Muscle of arm (tissue), 14 donors: Measurements from ENCODE around the gene MYOZ2. TPM values are rescaled to one million over a fixed set of nuclear protein-coding genes. Genes with fewer than 3 reads are reported as not detected.

Experiments used
- DNase-seq: peaks from one replicate; pipeline ENCODE4 v3.0.0-alpha.2; 2013
- long read RNA-seq, 11 donors: transcript quantifications; one replicate each; lab custom pipeline, GENCODE V29; 2026
- polyA plus RNA-seq, 12 donors: library from polyadenylated mRNA; unstranded; fragments of 120-200 nt; gene quantifications; one replicate each; pipeline ENCODE4 v1.2.1, GENCODE V29; 2013; ENCODE audit not compliant: insufficient read length in 12 of 12

MYOZ2 gene
- polyA plus RNA-seq: 100 to 1,000 TPM in 11 of 12 donors, not detected in 1; 103 to 366 (median 300) TPM
- long read RNA-seq, donor 1: 0 reads
- long read RNA-seq, donor 2, transcript MYOZ2-201 (6 exons, 2,597 nt): major isoform, 324 of 443 reads
- long read RNA-seq, donor 2, partial matches to known transcripts: 119 of 443 reads
- long read RNA-seq, donor 2, other reads (novel, unspliced or antisense): 0 of 443 reads
- long read RNA-seq, donor 3, transcript MYOZ2-201 (6 exons, 2,597 nt): major isoform, 132 of 178 reads
- long read RNA-seq, donor 3, partial matches to known transcripts: 46 of 178 reads
- long read RNA-seq, donor 3, other reads (novel, unspliced or antisense): 0 of 178 reads
- long read RNA-seq, donor 4, transcript MYOZ2-201 (6 exons, 2,597 nt): major isoform, 128 of 184 reads
- long read RNA-seq, donor 4, partial matches to known transcripts: 56 of 184 reads
- long read RNA-seq, donor 4, other reads (novel, unspliced or antisense): 0 of 184 reads
- long read RNA-seq, donor 5, transcript MYOZ2-201 (6 exons, 2,597 nt): major isoform, 292 of 377 reads
- long read RNA-seq, donor 5, partial matches to known transcripts: 85 of 377 reads
- long read RNA-seq, donor 5, other reads (novel, unspliced or antisense): 0 of 377 reads
- long read RNA-seq, donor 6, transcript MYOZ2-201 (6 exons, 2,597 nt): major isoform, 157 of 235 reads
- long read RNA-seq, donor 6, partial matches to known transcripts: 78 of 235 reads
- long read RNA-seq, donor 6, other reads (novel, unspliced or antisense): 0 of 235 reads
- long read RNA-seq, donor 7, transcript MYOZ2-201 (6 exons, 2,597 nt): major isoform, 93 of 140 reads
- long read RNA-seq, donor 7, partial matches to known transcripts: 47 of 140 reads
- long read RNA-seq, donor 7, other reads (novel, unspliced or antisense): 0 of 140 reads
- long read RNA-seq, donor 8, transcript MYOZ2-201 (6 exons, 2,597 nt): major isoform, 253 of 343 reads
- long read RNA-seq, donor 8, partial matches to known transcripts: 90 of 343 reads
- long read RNA-seq, donor 8, other reads (novel, unspliced or antisense): 0 of 343 reads
- long read RNA-seq, donor 9, transcript MYOZ2-201 (6 exons, 2,597 nt): major isoform, 71 of 156 reads
- long read RNA-seq, donor 9, partial matches to known transcripts: 85 of 156 reads
- long read RNA-seq, donor 9, other reads (novel, unspliced or antisense): 0 of 156 reads
- long read RNA-seq, donor 10, transcript MYOZ2-201 (6 exons, 2,597 nt): major isoform, 168 of 277 reads
- long read RNA-seq, donor 10, partial matches to known transcripts: 109 of 277 reads
- long read RNA-seq, donor 10, other reads (novel, unspliced or antisense): 0 of 277 reads
- long read RNA-seq, donor 11, transcript MYOZ2-201 (6 exons, 2,597 nt): major isoform, 144 of 215 reads
- long read RNA-seq, donor 11, partial matches to known transcripts: 71 of 215 reads
- long read RNA-seq, donor 11, other reads (novel, unspliced or antisense): 0 of 215 reads

GRCh38 chr4:119135721-119136121 is at the start of gene MYOZ2:
TSS of gene MYOZ2 (plus strand) at chr4:119135832. CDS start at chr4:119136526, 694 bp downstream.
- no peak for DNase-seq

GRCh38 chr4:119087121-119087520 is 48.5 kb upstream of the MYOZ2 start:
- no peak for DNase-seq

DNA sequence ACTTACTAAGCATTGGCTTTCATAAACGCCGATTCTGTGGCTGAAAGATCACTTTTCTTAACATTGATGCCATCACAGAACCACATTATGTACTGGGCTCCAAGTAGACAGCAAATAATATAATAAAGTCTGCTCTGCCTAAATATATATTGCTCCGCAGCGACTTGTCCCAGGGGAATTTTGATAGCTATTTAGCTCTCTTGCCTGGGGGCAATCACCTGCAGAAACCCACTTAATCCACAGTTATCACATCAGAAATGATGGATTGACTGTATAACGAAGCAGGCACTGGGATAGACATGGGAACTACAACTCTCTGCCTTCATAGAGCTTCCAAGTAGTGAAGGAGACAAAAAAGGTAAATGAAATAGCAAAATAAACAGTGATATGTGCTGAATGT is 48.0 kb upstream of the MYOZ2 start:
- no peak for DNase-seq

DNA sequence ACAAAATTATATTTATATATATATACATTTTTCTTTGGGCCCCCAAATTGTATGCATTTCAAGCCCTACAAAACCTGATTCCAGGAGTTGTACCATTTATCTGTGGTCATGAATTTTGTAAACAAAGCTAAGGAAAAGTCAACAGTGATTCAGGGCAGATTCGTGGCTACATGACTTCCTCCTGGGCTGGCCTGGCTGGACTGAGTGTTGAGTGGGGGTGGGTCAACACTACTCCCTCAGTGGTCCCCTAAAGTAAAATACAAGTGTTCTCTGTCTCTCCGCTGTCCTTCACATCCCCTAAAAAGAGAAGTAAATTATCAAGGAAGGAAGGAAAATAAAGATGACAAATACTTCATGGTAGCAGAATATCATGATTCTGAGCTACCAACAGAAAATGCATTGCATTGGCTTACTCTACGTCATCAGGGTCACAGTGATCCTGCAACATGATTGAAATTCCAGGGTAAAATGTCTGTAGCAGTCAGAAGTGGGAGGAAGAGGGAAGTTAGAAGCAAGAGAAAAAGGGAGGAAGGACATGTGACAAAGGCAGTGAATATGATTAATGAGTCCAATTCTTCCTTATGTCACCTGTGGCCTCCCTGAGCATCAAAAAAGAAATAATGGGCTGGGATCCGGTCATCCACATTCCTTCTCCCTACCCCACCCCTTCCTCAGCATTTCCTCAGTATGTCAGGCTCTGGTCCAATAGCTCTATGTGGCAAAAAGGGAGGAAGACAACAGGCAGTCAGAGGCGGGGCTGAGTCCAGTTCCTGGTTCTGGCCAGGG is 42.4 kb upstream of the MYOZ2 start:
- DNase-seq: no peak

DNA sequence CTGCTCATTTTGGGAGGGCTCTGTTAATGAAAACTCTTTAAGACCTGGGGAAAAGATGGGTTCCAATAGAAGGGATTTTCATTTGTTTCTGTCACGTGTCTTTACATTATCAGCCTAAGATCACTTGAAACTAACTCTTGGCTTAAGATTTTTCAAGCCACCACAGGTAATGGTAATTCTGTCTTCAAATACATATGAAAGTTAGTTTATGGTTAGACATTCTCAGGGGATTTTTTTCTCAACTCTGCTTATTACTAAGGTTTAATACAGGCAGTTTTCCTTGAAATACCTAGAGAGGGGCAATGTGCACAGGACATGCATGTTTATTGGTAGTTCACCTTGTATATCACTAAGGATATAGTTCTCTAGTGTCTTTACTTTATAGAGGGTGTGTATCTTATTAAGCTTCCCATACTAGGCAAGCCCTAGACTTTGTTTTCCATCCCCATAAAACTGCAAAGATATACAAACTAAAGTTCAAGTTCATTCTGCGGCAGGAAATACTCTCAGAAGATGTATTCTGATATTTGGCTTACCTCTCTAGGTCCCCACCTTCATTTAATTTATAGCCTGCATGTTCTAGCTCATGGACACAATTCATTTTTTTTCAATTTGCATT is 38.2 kb upstream of the MYOZ2 start:
- DNase-seq: no peak

GRCh38 chr4:119098306-119098705 is 37.3 kb upstream of the MYOZ2 start:
- DNase-seq: no peak

DNA sequence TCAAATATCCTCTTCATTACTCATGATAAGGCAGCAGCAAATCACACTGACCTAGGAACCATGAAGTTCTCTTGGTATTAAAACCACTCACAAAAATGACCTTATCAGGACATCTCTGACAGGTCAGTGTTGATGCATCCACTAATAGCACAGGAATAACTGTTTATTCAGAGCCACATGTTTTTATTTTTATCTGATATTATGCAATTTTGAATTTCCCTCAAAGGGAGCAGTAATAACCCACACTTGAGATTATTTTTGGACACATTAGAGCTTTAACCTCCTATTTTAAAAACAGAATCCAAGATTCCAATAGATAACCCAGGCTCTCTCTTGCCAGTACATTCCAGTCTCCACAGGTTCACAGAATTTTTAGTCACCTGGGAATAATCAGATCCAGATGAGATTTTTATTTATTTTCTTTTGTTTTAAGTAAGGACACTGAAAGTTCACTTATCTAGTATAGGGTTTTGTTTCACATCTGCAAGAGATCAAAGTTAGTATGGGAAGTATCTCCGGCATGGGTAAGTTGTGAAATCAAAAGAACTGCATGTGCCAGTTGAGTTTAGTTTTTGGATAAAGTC is 36.3 kb upstream of the MYOZ2 start:
- DNase-seq: no peak

GRCh38 chr4:119100655-119101054 is 35.0 kb upstream of the MYOZ2 start:
- DNase-seq: no peak

DNA sequence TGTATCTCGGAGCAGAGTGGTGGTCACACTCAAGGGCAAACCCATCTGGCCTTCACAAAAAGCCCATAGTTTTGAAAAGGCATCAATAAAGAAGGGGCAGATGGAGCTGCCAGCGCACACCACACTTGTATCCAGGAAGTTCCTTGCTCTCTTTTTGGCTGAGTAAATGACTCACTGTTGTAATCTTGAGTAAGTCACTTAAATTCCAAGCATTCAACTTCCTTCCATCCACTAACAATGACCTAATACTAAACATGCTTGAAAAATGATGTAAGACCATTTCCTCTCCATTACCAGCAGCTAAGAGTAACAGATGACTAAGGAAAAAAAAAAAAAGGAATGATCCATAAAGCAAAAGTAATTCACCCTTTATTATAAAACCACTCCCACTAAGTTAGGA is 32.4 kb upstream of the MYOZ2 start:
- no peak for DNase-seq

DNA sequence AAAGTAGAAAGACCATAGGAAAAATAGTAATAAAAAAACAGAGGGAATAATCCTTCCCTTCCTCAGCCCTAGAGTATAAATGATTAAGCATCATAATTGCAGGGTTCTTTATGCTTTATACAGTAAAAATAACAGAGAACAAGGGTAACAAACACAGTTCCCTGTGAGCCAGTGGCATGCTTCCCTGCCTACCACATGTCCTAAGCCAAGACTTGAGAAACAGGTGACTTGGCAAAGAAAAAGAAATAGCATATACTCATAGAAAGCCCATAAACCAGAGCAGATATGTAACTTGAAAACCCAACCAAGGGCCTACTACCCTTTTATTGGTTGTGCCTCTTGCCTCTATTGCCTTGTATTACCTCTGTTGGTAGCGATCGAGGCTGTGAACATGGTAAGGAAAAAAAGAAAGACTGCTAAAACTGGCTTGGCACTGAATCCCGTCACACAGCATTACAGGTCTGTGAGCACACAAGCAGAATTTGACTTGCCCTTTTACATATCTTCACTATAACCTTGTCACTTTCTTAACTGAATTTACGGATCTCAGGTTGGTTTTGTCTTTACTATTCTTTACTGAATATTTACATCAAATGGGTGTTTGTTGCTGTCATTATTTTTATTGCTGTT is 30.9 kb upstream of the MYOZ2 start:
- DNase-seq: no peak

GRCh38 chr4:119105605-119106004 is 30.0 kb upstream of the MYOZ2 start:
- no peak for DNase-seq

DNA sequence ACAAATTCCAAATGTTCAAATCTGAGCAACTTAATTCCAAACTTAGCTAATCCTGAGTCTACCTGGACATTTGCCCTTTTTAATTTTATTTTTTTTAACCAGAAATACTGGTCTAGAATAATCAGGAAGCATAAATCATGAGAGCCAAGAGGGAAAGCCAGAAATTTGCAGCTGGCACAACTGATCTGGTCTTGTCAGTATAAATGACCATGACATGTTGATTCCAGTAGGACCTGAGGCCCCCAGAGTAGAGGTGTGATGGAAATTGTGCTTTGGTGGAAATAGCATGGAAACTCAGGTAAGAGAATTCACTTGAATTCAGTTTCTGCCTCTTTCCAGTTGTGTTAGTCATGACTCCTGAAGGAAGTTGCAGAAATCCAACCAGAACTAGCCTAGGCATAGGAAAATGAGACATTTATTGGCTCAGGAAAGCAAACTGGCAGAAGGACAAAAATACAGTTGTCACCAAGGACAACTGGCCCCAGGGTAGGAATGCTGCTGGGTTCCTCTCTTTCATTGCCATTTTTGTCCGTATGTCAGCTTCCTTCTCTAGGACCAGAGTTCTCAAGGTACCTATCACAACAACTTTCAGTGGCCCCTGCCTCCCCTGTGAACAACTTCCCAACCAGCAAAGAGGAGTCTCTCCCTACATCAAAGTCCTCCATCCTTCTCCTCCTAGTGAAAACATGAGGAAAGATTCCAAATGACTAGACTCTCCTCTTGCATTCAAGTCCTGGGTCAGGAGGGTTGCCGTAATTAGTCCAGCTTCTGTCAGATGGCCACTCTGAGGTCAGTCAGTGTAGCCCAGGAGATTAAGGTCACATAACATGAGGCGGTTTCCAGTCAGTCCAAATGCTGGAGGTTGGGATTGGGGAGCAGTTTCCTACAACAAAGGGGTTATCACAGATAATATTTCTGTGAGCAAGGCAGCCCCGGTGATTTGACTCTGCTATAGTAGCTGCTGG is 29.3 kb upstream of the MYOZ2 start:
- no peak for DNase-seq

- DNase-seq: no peak
These were observed 25.5 kb upstream of the MYOZ2 start for GRCh38 chr4:119110121-119110520.

DNA sequence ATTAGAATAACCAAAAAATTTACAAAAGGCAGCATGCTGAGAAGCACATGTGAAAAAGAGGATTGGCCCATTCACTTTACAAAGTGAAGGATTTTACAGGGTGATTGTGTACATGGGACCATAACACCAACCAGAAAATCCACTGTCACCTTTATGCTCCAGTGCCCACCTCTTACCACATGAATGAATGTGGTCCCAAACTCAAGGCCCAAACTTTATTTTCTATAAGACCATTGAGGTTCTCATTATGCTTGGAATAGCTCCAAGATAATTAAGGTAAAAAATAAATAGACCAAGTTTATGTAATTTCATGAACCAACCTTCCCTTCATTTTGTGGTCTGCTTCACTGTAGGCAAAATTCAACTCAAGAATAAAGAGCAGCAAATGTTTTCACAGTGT is 24.3 kb upstream of the MYOZ2 start:
- DNase-seq: no peak

GRCh38 chr4:119113033-119113655 is 22.5 kb upstream of the MYOZ2 start:
- DNase-seq: no peak

- DNase-seq: no peak
These were observed 19.6 kb upstream of the MYOZ2 start for GRCh38 chr4:119116021-119116420.
